Loucy (cell line): ENCODE data around the gene PHF12.

ENCODE experiments used
- H2AFZ ChIP-seq: fragments of 200-600 bp; sonication (generic); 2 replicates; pipeline ENCODE4 v1.6.0; 2016; ENCODE audit warnings: antibody characterized with exemption, mild to moderate bottlenecking, low read length, moderate library complexity
- H3F3A ChIP-seq: fragments of 200-600 bp; 2 replicates; pipeline ENCODE4 v1.6.0; 2016; ENCODE audit warnings: antibody characterized with exemption, low read depth, mild to moderate bottlenecking
- H3K27me3 ChIP-seq: fragments of 200-600 bp; sonication (generic); 2 replicates; pipeline ENCODE4 v1.6.1; 2014; ENCODE audit warnings: low read length, mild to moderate bottlenecking; ENCODE audit not compliant: insufficient read depth, poor library complexity, severe bottlenecking
- H3K36me3 ChIP-seq: fragments of 200-600 bp; sonication (generic); 2 replicates; pipeline ENCODE4 v1.6.1; 2016; ENCODE audit warnings: low read length; ENCODE audit not compliant: insufficient read depth
- H3K4me1 ChIP-seq: fragments of 200-600 bp; sonication (generic); 2 replicates; pipeline ENCODE4 v1.5.1; 2014; ENCODE audit warnings: low read length, mild to moderate bottlenecking; ENCODE audit not compliant: insufficient read depth, poor library complexity, severe bottlenecking
- H3K4me2 ChIP-seq: fragments of 200-600 bp; sonication (generic); 2 replicates; pipeline ENCODE4 v1.6.0; 2014; ENCODE audit warnings: antibody characterized with exemption, low read length, low read depth, mild to moderate bottlenecking; ENCODE audit not compliant: poor library complexity, severe bottlenecking
- H3K4me3 ChIP-seq: fragments of 200-600 bp; sonication (generic); 2 replicates; pipeline ENCODE4 v1.5.1; 2014; ENCODE audit warnings: low read length, mild to moderate bottlenecking, mixed read lengths; ENCODE audit not compliant: poor library complexity, severe bottlenecking
- H3K79me2 ChIP-seq: fragments of 200-600 bp; sonication (generic); 2 replicates; pipeline ENCODE4 v1.6.1; 2014; ENCODE audit warnings: low read length; ENCODE audit not compliant: insufficient read depth
- H3K9ac ChIP-seq: fragments of 200-600 bp; sonication (generic); 2 replicates; pipeline ENCODE4 v1.6.0; 2014; ENCODE audit warnings: mild to moderate bottlenecking, low read depth, low read length, moderate library complexity; ENCODE audit not compliant: poor library complexity, severe bottlenecking
- H3K9me2 ChIP-seq: fragments of 200-600 bp; sonication (generic); replicated peaks from 2 replicates; pipeline ENCODE4 v1.6.1; 2016; ENCODE audit warnings: low read depth, low read length, mixed read lengths
- H3K9me3 ChIP-seq: fragments of 200-600 bp; sonication (generic); 2 replicates; pipeline ENCODE4 v1.6.1; 2014; ENCODE audit warnings: mild to moderate bottlenecking, antibody characterized with exemption, low read length, low read depth; ENCODE audit not compliant: insufficient read depth
- H4K20me1 ChIP-seq: fragments of 200-600 bp; sonication (generic); 2 replicates; pipeline ENCODE4 v1.6.0; 2014; ENCODE audit warnings: antibody characterized with exemption, low read length, mild to moderate bottlenecking; ENCODE audit not compliant: insufficient read depth, poor library complexity, severe bottlenecking
- EZH2phosphoT487 ChIP-seq: fragments of 200-600 bp; IDR thresholded peaks from 2 replicates; pipeline ENCODE4 v1.6.1; 2018; ENCODE audit warnings: antibody characterized with exemption, mild to moderate bottlenecking, moderate library complexity, borderline replicate concordance
- TF ChIP-seq, protein P1 (sequence below): fragments of 200-600 bp; sonication (generic); conservative IDR thresholded peaks from 2 replicates; pipeline ENCODE4 v1.5.1; 2014; ENCODE audit warnings: mild to moderate bottlenecking, antibody characterized with exemption, low read length

The PHF12 gene

DNA sequence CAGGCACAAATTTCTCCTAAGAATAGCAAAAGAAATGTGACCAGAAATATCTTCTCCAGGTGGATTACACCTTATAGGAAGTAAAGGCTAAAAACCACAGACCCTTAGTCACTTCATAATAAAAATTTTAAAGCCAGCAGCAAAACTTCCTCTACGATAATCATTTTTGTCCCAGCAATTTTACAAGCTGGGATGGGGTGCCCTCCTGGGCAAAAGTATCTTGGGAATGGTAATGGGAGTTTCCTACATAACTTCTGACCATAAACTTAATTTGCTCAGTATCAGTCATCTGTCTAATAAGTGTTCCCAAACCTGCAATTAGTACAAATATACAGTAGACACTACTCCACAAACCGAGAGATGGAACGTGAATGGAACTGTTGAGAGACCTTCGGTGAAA is 3.0 kb downstream of the PHF12 start:
- Histone ChIP-seq H3K79me2 (peaks cover 79% of the 10 kb centered on the region), H3K4me2 (peak overlapping the region; percentile 87), H3K36me3 (peaks cover 10% of the 10 kb centered on the region; the same call in 1 of the 2 replicates), H2AFZ (no peak overlapping the region), H3K9me3 (no peaks in the 10 kb centered on the region), H3K4me1 (peaks cover 40% of the 10 kb centered on the region), H3F3A (no peaks in the 10 kb centered on the region), H3K9ac (peak overlapping the region; percentile 89), H4K20me1 (peaks cover 82% of the 10 kb centered on the region), H3K27me3 (no peaks in the 10 kb centered on the region), H3K4me3 (peak overlapping the region; percentile 94), H3K9me2 (no peaks in the 10 kb centered on the region)
- no peak for TF ChIP-seq EZH2phosphoT487
- TF ChIP-seq, protein P1, sequence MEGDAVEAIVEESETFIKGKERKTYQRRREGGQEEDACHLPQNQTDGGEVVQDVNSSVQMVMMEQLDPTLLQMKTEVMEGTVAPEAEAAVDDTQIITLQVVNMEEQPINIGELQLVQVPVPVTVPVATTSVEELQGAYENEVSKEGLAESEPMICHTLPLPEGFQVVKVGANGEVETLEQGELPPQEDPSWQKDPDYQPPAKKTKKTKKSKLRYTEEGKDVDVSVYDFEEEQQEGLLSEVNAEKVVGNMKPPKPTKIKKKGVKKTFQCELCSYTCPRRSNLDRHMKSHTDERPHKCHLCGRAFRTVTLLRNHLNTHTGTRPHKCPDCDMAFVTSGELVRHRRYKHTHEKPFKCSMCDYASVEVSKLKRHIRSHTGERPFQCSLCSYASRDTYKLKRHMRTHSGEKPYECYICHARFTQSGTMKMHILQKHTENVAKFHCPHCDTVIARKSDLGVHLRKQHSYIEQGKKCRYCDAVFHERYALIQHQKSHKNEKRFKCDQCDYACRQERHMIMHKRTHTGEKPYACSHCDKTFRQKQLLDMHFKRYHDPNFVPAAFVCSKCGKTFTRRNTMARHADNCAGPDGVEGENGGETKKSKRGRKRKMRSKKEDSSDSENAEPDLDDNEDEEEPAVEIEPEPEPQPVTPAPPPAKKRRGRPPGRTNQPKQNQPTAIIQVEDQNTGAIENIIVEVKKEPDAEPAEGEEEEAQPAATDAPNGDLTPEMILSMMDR, result no peak

DNA sequence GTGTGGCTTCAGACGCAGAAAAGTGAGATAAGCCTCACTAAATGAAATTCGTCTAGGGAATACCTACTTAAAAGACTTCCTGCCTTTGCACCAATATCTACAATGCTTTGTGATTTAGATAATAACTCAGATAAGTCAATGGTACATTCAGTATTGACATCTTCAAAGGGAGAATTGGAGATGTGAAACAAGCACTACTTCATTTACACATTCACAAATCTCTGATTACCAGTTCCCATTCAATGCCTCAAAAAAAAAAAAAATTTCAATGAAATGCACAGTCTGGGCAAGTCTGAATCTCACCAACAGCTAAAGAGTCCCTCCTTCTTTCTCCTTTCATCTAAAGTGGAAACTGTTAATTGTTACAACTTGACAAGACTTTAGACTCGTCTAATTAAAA is 3.7 kb downstream of the PHF12 start:
- Histone ChIP-seq H3K36me3 (peaks cover 15% of the 10 kb centered on the region; the same call in 1 of the 2 replicates), H3K4me2 (peak overlapping the region; percentile 87), H3F3A (no peaks in the 10 kb centered on the region), H3K27me3 (no peaks in the 10 kb centered on the region), H3K4me3 (peak overlapping the region; percentile 94), H2AFZ (no peak overlapping the region), H3K9me2 (no peaks in the 10 kb centered on the region), H3K9me3 (no peaks in the 10 kb centered on the region), H3K79me2 (peaks cover 86% of the 10 kb centered on the region), H3K4me1 (peaks cover 33% of the 10 kb centered on the region), H4K20me1 (peaks cover 83% of the 10 kb centered on the region), H3K9ac (peak overlapping the region; percentile 89)
- no peak for TF ChIP-seq EZH2phosphoT487
- TF ChIP-seq, protein P1, result no peak

DNA sequence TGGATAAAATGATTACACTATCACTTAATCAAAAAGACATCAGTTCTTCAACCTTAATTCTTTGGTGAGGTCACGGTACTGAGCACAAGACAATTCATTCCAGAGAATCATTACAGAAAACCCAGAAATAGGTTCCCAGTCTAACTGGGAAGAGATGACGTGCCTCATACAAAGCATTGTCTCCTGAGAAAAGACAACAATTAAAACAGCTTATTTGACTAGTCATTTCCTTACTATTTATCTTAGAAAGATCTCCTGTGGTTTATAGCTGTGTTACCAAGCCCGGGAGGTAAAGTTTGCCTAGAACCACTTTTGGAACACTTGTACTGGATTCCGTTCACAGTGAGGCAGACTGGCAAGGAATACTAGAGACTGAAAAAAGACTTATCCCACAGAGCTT is 5.1 kb downstream of the PHF12 start:
- no peaks in the 10 kb centered on the region for H3F3A ChIP-seq
- peaks cover 92% of the 10 kb centered on the region for H4K20me1 ChIP-seq
- H3K36me3 ChIP-seq, result peaks cover 21% of the 10 kb centered on the region; the same call in 1 of the 2 replicates
- H3K79me2 ChIP-seq, result peaks cover 98% of the 10 kb centered on the region
- H3K9ac ChIP-seq, result no peak overlapping the region
- H3K4me3 ChIP-seq, result peak overlapping the region; percentile 40
- H3K27me3 ChIP-seq, result no peaks in the 10 kb centered on the region
- no peaks in the 10 kb centered on the region for H3K9me2 ChIP-seq
- peaks cover 38% of the 10 kb centered on the region for H3K4me1 ChIP-seq
- TF ChIP-seq, protein P1, result no peak
- TF ChIP-seq EZH2phosphoT487, result no peak
- no peak overlapping the region for H2AFZ ChIP-seq
- H3K4me2 ChIP-seq, result peak overlapping the region; percentile 87
- H3K9me3 ChIP-seq, result no peaks in the 10 kb centered on the region
